Right forelimb (tissue), 1 donor: ENCODE measurements around the gene PCBD2.
"Not testable (repeated sequence)": the region's sequence is repeated elsewhere in the genome, so short reads cannot be mapped to it uniquely, and the experiment has no call there.

Source experiments
- DNase-seq: peaks from one replicate; pipeline ENCODE4 v3.0.0-alpha.2; 2018

Gene PCBD2

GRCh38 chr5:134964359-134965270 is 59.7 kb downstream of the PCBD2 start:
- no peak for DNase-seq

- DNase-seq = no peak
Observed at GRCh38 chr5:134965271-134965825, 60.4 kb downstream of the PCBD2 start.

- DNase-seq = no peak
Observed at GRCh38 chr5:134967607-134968006, 62.7 kb downstream of the PCBD2 start, which contains the start of gene CATSPER3. Gene CATSPER3 (plus strand): TSS chr5:134967907. CDS start chr5:134967992, 85 bp downstream.

- no peak for DNase-seq
Observed at GRCh38 chr5:134968055-134968454, 63.1 kb downstream of the PCBD2 start.

GRCh38 chr5:134969166-134969565 is 64.2 kb downstream of the PCBD2 start:
- no peak for DNase-seq

GRCh38 chr5:134975078-134975715 is 70.3 kb downstream of the PCBD2 start:
- no peak for DNase-seq

GRCh38 chr5:134975843-134976242 is 70.9 kb downstream of the PCBD2 start:
- no peak for DNase-seq

- no peak for DNase-seq
Observed at GRCh38 chr5:134976841-134977240, 71.9 kb downstream of the PCBD2 start.

- no peak for DNase-seq
Observed at GRCh38 chr5:134979416-134979815, 74.5 kb downstream of the PCBD2 start.

- no peak for DNase-seq
Observed at GRCh38 chr5:134982230-134982629, 77.3 kb downstream of the PCBD2 start.

- DNase-seq = no peak
Observed at GRCh38 chr5:134989266-134989830, 84.4 kb downstream of the PCBD2 start.

- not testable (repeated sequence) for DNase-seq
Observed at GRCh38 chr5:134990183-134990582, 85.3 kb downstream of the PCBD2 start.

- no peak for DNase-seq
Observed at GRCh38 chr5:134992148-134992547, 87.2 kb downstream of the PCBD2 start.

GRCh38 chr5:134993161-134993560 is 88.2 kb downstream of the PCBD2 start:
- no peak for DNase-seq

- DNase-seq = no peak
Observed at GRCh38 chr5:134994560-134995156, 89.7 kb downstream of the PCBD2 start.

GRCh38 chr5:134995850-134996402 is 91.0 kb downstream of the PCBD2 start:
- no peak for DNase-seq

GRCh38 chr5:134997015-134997414 is 92.1 kb downstream of the PCBD2 start:
- no peak for DNase-seq

- DNase-seq = not testable (repeated sequence)
Observed at GRCh38 chr5:134998068-134998467, 93.1 kb downstream of the PCBD2 start.

GRCh38 chr5:135004376-135004775 is 99.4 kb downstream of the PCBD2 start:
- DNase-seq = no peak

- DNase-seq = no peak
Observed at GRCh38 chr5:135005076-135005475, 100.1 kb downstream of the PCBD2 start.

GRCh38 chr5:135007305-135007704 is 102.4 kb downstream of the PCBD2 start:
- DNase-seq = no peak

- no peak for DNase-seq
Observed at GRCh38 chr5:135007749-135008363, 102.9 kb downstream of the PCBD2 start.
